Stimulated activated CD8-positive, alpha-beta memory T cell treated with anti-CD3 and anti-CD28 coated beads, Interleukin-12 subunit alpha, Interleukin-12 subunit beta, amount 100 ng/mL, for 24 hours (primary cell): ENCODE data around the gene FRMD4B.
"Not testable (repeated sequence)": the region's sequence is repeated elsewhere in the genome, so short reads cannot be mapped to it uniquely, and the experiment has no call there.

Experiments
- DNase-seq: peaks from one replicate; pipeline ENCODE4 v3.0.0-alpha.2; 2020; ENCODE audit errors: extremely low read depth

Gene FRMD4B

DNA sequence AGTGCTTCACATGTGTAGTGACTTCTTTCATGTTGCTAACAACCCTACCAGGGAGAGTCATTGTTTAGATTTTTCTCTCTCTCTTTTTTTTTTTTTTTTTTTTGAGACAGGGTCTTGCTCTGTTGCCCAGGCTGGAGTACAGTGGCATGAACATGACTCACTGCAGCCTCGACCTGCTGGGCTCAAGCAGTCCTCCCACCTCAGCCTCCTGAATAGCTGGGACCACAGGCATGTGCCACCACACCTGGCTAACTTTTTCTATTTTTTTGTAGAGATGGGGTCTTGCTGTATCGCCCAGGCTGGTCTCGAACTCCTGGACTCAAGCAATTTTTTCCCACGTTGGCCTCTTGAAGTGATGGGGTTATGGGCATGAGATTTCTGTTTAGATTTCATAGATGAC lies 63.4 kb downstream of the FRMD4B start:
- not testable (repeated sequence) for DNase-seq

GRCh38 chr3:69322158-69322509 lies 63.8 kb downstream of the FRMD4B start:
- DNase-seq: no peak

DNA sequence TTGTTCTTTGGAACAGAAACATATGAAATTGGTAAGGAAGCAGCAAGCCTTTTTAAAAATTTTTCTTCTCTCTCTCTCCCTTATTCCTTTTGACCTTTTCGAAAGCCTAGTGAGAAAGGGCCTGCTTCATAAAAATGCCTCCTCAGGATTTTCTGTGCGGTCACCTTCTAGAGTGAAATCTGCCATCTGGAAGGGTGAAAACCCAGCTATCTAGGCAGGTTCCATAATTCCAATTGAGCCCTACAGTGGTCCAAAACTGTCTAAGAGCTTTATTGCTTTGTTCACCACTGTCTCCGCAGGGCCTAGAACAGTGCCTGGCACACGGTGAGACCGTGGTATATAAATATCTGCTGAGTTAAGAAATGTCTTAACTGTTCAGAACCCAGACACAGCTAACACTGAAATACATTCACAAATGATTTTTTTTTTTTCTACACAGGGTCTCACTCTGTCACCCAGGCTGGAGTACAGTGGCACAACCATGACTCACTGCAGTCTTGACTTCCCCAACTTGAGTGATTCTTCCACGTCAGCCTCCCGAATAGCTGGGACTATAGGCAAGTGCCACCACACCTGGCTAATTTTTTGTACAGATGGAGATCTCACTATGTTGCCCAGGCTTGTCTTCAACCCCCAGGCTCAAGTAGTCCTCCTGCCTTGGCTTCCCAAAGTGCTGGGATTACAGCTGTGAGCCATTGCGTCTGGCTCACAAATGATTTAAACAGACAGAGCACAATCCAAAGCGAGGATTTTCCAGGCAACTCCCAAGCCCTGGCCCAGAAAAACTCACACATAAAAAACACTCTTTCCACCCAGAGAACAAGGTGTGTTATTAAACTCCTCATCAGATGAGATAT lies 64.4 kb downstream of the FRMD4B start:
- no peak for DNase-seq

- no peak for DNase-seq
Measured at GRCh38 chr3:69320871-69321271, 65.0 kb downstream of the FRMD4B start.

GRCh38 chr3:69319652-69320051 lies 66.2 kb downstream of the FRMD4B start:
- DNase-seq: no peak

GRCh38 chr3:69318410-69318809 lies 67.5 kb downstream of the FRMD4B start:
- DNase-seq: no peak

DNA sequence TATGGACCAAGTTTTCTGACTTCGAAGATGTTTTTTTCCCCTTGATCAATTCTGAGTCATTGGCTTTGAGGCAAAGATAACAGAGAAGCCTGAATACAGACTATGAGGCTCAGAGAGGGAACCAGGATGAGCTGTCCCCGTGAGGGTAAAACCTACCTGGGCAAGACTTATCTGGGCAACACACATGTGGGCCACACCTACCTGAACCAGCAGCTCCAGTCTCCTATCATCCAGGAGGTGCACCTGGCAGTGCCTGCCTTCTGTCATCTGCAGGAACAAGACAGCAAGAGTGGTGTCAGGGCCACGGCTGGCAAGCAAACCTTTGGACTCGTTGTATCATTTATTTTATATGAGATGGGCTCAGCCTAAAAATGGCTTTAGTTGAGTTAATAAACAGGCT lies 72.6 kb downstream of the FRMD4B start:
- DNase-seq: no peak

DNA sequence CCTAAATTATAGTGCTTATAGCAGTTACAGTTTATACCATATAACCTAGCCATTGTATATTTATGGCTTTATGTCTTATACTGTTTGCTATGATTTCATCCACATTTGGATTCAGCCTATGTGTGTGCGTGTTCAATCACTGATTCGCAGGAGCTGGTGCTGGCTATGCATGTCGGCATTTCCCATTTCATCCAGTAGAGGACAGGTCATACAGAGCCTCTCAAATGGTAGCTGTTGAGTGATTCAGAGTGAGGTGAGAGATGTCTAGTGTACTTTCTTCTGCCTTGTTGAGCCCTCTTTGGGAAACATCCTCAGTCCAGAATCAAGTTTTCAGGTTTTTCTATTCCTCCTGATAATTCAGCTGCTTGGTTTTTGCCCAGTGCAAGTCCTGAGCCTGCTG lies 76.1 kb downstream of the FRMD4B start:
- DNase-seq: no peak

DNA sequence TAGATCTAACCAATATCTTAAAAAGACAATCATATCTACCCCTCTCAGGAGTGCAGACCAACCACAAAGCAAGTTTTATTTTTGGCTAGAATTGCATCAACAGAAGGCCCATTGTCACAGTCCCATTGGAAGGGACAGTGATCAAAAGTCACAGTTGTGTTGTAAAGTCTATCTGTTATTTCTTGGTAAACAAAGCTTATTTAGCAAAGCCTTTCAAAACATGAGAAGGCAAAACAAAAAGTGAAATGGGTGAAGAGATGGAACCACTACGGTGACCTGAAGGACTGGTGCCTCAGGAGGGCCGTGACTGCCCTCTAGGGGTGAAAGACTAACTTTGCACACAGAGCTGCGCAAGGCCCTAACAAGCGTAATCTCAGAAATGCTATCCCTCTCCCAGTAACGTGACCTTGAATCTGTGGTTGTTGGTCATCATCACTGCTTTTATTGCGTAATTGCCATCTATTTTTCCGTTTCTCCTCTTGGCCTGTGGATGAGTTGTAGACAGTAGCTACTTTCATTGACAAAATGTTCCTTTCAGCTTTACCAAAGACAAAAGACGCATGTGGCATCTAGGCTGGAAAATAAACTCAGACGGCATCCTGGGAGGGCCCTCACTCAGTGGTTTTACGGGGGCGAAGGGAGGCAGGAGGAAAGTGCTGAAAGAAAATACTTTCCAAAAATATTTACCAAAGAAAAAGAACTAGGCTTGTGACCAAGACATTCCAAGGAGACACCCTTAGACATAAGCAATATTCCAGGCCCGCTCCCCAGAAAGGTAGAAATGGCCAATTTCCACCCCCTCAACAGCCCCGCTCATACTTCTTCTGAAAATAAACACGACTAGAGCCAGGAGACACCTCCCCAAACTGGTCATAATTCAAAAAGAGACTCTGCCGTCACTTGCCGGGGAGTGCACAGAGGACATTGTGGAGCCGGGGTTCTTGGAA lies 79.4 kb downstream of the FRMD4B start:
- DNase-seq: peak; percentile 20

DNA sequence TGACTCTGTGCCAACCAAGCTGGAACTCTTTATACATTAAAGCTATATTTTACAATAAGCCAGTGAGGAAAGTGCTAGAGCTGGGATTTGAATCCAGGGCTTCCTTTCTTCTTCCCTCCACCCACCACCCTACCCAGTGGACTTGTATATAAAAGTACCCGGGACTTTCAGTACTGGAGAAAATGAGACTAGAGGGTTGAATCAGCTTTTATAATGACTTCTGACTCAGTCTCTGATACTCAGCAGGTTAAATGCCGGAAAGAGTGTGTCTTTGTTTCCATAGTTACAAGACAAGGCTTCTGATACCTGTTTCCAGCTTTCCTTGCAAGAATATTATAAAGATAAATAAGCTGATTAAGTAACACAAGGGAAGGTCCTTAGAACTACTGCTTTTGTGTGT lies 80.9 kb downstream of the FRMD4B start:
- no peak for DNase-seq

DNA sequence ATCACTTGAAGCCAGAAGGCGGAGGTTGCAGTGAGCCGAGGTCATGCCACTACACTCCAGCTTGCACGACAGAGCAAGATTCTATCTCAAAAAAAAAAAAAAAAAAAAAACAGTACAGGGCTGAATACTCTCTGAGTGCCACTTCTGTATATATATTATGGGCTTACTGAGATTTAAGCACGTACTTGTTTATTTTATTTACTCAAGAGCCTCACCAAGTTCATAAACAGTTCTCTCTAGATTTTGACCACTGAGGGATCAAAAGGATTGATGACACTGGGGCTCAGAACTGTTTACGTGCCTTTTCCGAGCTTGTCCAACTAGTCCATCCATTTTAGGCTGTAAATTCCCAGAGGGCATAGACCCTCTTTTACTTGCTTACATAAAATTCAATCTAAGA lies 81.5 kb downstream of the FRMD4B start:
- DNase-seq: no peak

- DNase-seq: no peak
Measured at GRCh38 chr3:69300296-69300695, 85.6 kb downstream of the FRMD4B start.

- no peak for DNase-seq
Measured at GRCh38 chr3:69299344-69299743, 86.5 kb downstream of the FRMD4B start.

DNA sequence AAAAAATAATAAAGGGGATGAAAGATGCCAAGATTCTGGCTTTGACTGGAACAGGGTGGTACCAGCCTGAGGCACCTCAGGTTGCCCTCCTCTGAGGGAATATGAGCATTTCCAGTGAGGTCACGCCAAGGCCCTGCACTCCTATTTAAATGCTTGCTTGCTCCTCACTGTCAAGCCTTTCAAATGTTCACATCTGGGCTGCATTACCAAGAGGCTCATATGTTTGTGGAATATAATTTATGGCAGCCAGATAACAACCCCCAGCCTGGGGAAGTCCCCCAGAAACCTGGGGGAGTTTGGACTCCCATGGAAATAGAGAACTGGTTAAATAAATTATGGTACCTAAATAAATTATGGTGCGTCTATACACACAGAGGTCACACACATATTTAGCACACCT lies 88.4 kb downstream of the FRMD4B start:
- DNase-seq: no peak

DNA sequence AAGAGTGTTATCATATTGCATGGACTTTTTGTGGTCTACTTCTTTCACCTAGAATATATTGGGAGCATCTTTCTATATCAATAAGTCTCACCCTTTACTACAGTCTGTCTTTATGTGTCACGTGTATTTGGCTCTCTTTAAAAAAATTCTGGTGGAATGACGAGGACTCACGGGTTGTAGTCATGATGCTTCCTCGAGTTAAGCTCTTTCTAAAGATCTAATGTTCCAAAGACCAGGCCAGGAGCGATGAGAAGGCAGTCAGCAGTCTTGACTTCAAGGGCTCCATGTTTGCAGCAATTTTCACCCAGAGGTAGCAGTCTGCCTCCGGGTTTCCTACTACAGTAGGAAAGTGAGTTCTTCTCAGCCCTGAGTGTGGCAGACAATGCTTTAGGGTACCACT lies 88.9 kb downstream of the FRMD4B start:
- no peak for DNase-seq

DNA sequence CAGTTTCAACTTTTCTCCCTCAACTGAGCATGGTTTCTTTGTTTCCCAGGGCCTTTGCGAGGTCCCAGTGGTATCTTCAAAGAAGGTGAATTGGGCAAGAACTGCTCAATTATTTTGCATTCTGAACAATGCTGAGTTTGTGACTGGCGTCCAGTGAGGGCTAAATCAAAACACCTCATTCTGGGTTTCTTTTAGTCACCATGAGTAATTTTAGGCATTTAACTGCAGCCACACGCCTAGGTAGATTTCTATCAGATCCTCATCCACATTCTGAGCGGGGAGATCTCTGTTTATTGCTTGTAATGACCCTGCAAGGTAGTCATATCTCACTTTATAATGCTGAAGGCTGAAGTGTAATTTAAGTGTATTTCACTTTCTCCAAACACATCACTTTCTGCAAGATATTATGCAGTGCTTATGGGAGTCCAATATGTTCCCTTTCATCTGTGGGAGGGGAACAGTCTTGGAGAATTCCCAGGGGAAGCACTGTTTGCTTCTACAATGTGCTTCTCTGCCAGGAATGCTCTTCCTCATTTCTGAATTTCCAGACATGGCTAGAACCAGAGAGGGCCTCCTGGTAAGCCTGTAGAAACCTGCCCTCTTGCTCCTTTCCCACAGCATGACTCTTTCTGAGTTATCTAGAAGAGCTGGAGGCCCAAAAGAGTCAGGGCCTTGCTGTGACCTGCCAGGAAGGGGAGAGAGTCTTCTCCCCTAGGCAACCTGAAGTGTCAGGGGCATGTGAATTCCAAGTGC lies 91.7 kb downstream of the FRMD4B start:
- no peak for DNase-seq

DNA sequence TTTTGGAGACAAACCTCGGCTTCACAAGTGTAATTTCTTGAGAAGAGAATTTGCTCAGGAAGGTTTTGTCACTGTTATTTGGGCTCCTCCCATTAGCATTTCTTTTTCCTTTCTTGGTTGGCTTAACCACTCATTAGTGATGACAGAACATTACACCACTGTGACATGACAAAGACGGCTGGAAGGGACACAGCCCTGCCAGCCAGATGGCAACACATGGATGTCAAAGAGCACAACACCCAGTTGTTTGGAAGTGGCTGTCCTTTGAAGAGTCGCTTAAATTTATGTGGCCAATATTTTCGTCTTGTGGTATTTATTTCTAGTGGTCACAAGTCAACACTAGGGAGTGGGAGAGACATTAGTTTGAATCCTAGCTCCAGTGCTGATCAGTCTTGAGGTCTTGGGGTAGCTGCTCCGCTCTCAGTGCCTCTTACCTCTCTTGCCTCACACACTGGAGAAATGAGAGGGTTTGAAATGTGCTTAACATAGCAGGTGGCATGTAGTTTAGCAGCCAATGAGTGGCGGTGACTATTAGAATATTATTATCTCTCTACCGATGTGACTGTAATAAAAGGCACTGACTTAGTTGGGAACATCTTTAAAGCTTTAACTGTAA lies 92.8 kb downstream of the FRMD4B start:
- DNase-seq: no peak

DNA sequence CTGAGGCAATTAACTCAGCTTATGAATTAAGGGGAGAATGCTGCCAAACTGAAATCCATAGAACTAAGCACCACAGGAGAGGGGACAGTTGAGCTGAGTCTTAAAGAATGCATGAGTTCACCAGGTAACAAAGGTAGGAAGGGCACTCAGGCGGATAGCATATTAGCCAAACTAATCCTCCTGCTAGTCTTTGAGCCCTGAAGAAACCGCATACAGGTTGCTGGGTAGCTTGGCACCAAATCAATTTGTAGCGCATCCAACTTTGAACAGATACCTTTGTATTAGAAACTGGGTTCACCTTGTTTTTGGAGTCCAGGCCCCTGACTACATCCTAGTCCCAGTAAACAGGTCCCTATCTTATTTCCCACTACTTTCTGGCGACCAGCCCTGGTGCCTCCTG lies 93.7 kb downstream of the FRMD4B start:
- DNase-seq: no peak

DNA sequence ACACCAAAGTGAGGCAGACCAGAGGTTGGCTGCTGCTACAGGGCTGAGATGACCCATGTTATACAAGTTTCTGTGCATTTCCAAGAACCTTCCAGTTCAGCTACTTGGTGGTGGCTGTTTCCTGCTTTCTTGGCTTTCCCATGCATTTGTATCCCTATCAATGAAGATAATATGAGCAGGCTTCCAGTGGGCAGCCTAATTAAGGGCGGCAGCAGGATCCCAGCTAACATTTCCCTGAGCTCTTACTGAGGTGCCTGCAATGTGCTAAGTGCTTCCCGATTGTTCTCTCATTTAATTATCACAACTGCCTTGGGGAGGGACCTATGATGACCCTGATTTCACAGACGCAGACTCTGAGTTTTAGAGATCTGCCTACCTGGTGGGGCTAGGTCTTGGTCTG lies 95.5 kb downstream of the FRMD4B start:
- no peak for DNase-seq

DNA sequence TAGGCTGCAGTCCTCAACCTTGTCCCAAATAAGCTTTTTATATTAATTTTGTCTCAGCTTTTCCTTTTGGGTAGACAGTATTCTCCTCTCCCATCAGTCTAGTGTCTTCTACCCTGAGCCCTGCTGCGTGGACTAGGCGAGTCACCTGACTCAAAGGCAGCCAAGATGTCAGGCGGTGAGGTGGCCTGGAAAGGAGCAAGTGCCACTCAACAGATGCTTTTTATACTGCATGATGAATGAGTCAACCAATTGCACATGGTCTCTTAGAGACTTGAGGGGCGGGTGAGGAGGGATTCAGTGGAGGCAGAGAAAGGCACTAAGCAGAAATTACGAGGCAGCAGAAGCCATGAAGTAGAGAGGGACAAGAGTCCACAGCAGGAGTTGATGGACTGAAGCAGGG lies 95.9 kb downstream of the FRMD4B start:
- no peak for DNase-seq

DNA sequence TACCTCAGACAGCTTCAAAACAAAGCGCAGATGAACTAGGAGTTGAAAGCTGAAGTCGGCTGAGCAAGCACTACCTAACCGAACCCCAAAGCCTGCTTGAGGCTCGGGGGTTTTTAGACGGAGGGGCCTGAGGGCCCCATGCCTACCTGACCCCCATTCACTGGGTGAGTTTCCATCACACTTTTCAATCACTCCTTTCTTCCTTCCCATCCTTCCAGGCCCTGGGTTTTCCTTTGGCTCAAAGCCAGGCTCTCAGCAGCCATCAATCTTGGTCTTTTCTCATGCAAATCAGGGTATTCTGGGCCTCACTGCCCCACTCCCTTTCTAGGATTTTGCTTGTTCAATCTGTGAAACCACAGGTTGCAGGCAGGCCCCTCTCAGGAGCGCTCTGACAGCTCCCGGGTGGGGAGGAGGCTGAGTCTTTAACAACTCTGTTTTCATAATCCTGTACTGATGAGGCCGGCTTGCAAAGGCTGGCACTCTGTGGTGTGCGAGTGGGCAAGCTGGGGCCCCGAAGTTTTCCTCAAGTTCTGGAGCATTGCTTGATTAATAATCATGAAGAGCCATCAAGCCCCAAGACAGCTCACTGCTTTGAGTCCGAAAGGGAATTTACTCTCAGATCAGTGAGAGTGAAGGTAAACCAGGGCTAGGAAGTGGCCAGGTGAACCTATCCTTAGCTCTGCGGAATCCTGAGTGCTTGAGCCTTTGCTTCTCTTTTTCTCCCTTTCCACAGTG lies 97.6 kb downstream of the FRMD4B start:
- DNase-seq: peak; percentile 19
